ENCODE measurements around the gene FTO.

FTO gene

DNA sequence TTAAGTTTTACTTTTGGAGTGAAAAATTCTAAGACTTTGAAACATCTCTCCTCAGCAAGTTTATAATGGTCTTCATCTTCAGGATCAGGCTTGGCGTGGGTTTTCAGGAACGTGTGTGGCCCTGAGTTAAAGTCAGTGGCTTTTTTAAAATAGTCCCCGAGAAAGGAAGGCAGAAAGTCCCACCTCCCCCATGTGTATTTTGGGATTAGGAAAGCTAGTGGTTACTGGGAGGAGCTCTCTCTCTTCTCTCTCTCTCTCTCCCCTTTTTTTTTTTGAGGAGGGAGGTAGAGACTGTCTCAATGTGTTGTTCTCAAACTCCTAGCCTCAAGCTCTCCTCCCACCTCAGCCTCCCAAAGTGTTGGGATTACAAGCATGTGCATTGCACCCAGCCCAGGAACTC lies 369.4 kb downstream of the FTO start:
- no peak for DNase-seq (ENCODE audit: low read depth, low spot score)

DNA sequence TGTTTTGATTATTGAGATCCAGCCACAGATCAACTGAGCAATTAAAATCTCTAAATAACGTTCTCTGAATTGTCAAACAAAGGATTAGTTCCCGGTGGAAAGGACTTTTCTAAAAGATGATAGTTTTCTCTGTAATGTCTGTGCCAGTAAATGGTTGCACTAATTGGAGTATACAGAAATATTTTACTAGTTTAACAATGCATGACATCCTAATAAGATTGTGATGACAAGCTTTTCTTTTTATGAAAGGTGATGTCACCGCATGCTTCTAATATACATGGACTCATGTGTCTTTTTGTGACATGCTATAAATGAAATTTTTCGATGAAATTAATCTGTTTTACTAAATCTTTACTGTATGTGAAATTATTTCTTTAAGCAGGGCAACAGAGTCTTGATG lies 371.5 kb downstream of the FTO start:
- no peak for DNase-seq (ENCODE audit: low read depth, low spot score)

DNA sequence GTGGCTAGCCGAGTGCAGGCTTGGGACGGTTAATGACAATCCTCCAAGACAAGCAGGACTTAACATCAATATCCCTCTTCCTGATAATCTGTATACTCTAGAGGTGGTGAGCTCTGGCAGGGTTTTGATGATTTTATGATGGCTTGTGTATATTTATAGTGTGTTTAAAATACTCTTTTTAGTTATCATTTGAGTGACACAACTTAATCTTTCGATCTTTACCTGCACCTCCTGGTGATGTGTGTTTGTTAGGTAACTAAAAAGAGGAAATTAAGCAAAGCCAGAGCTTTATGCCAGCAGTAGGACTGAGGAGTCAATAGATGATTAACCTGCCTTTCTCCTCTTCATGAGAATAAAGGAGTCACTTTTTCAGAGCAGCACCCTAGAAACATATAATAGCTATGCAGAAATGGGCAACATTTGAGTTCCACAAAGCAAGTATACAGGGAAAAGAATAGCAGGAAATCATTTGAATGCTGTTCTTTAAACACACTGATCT lies 372.1 kb downstream of the FTO start:
- no peak for DNase-seq (ENCODE audit: low read depth, low spot score)

DNA sequence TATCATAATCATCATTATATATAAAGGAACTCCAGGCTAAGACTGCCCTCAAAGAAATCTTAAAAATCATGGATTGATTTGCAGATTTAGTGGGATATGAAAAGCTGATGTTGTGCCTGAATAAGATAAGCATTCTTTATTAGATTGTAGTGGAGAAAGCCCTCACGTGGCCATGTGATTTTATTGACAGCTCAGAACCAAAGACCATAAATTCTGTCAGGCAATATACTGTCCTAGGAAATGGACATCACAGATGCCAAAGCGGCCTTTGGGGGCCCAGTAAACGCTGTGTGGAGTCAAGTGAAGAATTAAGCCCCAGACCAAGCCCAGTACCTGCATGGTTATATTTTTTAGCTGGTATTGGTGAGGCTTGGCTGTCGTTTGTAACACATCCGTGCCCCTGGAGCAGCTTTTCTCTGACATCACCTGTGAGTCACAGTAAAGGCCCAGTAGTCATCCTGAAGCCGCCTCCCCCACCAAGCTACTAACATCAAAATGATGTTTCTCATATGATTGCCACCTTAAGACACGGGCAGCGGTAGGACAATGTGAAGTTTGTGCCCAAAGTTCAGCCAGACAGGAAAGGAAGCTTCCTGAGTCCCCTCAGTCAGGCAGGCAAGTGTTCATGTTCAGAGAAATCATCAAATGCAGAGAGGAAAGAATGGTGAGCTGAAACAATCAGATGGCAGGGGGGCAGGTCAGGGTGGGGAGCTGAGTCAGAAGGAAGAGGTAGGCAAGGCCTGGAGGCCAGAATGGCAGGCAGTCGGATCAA lies 373.3 kb downstream of the FTO start:
- DNase-seq (ENCODE audit: low read depth, low spot score) = no peak

DNA sequence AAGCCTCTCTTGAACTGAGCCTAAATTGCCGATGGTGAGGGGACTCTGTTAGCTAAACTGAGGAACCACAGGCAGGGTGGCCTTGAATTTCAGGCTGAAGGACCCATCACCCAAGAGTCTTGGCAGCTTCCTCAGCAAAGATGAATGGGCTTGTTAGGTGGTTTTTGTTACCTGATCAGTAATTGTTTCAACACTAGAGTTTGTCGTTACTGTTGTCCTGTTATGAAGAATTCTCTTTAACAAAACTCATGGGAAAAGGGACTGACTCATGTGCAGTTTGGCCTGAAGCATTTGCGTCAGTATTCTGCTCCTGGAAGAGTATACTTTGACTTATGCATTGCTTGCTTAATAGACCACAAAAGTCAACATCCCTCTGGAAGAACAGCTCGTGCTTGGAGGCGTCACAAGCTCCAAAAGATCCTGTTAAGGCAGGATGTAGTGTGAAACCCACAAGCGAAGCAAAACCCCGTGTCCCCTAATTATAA lies 376.6 kb downstream of the FTO start:
- DNase-seq (ENCODE audit: low read depth, low spot score) = peak; percentile 83

DNA sequence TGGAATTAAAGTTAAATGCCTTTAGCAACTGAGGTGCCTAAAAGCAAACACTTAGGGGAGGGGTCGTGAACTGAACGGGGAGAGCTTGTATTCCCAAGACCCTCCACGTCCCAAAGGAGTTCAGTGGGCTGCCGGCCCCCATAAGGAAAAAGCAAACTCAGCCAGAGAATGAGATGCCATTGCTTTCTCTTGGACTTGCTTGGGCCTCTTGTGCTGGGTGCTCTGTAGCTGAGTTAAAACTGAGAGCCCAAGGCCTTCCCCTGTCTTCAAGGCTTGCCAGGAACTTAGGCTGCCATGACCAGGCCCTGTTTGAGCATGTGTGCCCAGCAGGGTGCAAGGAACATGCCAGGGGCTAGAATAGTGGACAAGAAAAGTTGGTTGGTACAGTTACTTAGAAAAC lies 382.8 kb downstream of the FTO start:
- no peak for DNase-seq (ENCODE audit: low read depth, low spot score)

DNA sequence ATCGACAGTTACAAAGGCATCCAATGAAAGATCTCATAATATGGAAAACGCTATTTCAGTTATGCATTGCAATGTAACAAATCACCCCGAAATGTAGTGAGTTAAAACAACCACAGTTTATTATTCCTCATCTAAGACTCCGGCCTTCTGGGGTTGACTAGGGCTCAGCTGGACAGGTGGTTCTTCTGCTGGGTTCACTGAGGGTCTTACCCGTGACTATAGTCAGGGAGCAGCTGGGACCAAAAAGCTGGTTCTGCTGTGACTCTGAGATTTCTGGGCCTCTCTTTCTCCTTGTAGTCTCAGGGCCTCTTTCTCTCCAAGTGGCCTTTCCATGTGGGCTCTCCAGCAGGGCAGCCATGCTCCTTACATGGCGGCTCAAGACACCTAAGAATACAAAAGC lies 386.6 kb downstream of the FTO start:
- no peak for DNase-seq (ENCODE audit: low read depth, low spot score)

DNA sequence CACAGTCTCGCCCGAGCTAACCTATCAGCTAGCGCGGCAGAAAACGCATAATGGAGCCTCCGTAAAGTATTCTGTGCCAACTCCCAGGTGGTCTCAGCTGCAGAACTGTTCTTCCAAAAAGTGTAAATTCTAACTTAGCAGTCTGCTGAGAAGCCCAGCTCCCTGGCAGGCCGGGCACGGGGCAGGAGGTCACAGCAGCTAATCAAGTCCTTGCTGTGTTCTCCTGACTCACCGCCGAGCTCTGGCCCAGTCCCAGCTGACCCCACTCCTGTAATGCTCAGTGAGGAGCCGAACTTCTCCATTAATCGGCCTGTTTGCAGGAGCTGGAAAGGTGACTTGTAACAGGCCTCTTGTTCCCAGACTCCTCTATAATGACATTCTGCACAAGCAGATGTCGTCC lies 389.3 kb downstream of the FTO start:
- DNase-seq (ENCODE audit: low read depth, low spot score) = peak; percentile 51

DNA sequence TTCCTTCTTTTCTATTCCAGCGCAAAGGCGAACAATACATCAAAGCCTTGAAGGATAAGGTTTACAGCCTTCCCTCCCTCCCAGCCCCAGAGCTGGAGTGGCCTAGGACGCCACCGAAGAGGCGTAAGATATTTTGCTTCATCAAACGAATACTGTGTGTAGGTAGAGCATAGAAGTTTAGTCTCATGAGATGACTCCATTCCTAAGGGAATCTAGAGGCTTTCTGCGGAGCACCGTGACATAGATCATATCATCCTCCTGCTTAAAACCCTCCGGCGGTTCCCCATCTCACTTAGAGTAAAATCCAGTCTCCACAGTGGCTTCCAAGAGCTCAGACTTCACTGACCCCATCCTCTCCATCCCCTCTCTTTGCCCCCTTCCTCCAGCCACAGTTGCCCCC lies 390.7 kb downstream of the FTO start:
- DNase-seq (ENCODE audit: low read depth, low spot score) = no peak

DNA sequence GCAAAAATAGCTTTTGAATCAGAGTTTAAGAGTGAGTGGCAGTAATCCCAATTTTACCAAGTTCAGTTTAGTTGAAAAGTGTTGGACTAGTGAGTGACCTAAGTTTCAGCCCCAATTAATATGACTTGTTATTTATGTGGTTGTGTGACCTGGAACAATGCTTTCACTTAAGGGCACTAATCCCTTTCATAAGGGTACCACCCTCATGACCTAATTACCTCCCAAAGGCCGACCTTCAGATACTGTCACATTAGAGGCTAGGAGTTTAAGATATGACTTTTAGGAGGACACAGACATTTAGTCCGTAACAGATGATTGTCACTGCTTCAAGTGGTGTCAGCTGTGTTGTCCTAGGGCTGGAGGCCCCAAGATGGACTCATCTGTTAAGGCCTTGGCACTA lies 392.7 kb downstream of the FTO start:
- DNase-seq (ENCODE audit: low read depth, low spot score) = no peak

DNA sequence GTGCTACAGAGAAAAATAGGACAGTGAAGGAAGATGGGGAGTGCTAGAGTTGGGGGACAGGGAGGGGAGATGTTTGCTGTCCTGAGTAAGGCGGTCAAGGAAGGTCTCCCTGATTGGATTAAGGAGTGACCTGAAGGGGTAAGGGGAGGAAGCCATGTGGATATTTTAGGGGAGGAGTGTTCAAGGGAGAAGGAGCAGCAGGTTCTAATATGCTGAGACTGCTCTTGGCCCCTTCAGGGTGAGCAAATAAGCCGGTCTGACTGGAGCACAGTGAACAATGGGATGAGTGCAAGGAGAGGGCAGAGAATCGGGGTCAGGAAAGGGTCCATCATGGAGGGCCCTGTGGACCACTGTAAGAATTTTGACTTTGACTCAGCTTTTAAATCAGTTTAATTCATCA lies 393.8 kb downstream of the FTO start:
- no peak for DNase-seq (ENCODE audit: low read depth, low spot score)

DNA sequence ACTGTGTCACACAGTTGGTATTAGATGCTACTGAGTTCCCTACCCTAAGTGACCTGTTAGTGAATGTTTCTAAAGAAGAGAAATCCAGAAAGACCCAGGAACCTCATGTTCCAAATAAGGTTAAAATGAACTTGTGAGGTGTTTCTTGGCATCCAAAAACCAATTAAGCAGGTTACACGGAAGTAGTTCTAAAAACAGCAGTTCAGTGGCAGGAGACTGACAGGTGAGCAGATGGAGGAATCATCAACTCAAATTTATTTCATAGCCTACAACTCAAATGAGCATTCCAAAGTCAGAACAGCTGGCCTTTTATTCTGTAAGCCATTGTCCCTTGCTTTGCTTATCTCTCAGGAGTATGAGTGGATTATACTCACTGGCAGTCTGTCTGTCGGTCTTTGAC lies 394.3 kb downstream of the FTO start:
- DNase-seq (ENCODE audit: low read depth, low spot score) = no peak

DNA sequence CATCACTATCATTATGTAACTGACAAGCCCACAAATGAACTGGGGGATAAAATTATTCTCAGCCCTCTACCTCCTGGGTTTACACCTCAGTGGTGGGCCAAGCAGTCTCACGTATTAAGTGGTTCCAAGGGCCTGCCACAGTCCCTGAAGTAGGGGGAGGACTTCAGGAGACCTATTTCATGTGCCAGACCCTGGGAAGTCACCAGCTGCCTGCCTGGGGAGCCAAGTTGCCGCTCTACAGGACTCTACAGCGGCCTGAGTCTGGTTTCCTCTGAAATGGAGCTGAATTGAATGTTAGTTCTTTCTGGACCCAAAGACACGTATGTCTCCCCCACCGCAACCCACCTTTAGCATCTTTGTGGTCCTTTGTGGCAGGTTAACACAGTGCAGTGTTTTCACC lies 395.7 kb downstream of the FTO start:
- no peak for DNase-seq (ENCODE audit: low read depth, low spot score)

DNA sequence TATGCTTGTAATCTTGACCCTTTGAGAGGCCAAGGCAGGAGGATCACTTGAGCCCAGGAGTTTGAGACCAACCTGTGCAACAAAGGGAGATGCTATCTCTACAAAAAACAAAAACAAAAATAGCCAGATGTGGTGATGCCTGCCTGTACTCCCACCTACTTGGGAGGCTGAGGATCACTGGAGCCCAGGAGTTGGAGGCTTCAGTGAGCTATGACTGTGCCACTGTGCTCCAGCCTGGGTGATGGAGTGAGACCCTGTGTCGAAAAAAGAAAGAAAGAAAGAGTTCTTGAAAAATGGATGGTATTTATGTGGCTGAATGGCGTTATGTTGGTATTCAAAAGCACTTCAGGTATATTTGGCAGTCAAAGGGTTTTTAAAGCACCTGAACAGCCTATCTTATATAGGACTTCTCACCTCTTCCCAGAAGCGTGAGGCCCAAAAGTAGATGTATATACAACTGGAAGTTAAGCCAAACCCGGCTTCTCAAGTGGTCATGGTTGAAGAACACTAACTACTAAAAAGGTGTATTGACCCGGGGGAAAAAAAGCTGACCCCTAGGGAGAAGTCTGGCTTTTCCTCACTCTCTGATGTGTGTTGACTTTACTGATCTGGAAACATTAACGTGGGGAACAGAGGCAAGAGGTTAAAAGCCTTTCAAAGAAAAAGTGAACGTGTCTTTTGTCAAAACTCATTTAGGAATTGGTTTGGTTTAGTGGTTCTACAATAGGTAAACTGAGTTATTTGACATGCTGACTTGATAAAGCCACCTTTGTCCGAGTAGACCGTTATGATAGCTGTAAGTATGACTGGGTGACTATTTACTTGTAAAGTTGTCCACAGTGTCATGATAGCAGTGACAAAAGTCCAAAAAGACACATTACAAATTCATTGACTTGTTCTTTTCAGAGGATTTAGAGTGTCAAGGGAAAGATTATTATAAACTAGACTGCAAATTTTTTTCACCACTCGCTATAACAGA lies 399.2 kb downstream of the FTO start:
- DNase-seq (ENCODE audit: low read depth, low spot score) = no peak

DNA sequence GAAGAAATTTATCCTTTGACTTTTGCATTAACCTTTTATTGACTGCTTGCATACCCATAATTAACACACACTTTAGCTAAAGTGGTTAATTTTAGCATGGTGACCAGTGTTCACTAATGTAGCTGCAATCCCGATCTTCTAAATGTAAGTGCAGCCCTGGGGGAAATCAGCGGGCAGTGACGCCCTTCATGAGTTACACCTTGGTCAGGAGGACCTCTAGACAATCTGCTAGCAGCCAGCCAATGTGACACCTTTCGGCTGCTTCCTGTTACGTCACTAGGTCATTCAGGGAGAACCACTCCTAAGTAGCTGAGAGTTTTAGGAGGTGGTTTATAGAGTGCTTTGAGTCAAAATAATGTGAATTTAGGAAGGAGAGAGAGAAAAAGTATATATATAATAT lies 402.1 kb downstream of the FTO start:
- no peak for DNase-seq (ENCODE audit: low read depth, low spot score)

DNA sequence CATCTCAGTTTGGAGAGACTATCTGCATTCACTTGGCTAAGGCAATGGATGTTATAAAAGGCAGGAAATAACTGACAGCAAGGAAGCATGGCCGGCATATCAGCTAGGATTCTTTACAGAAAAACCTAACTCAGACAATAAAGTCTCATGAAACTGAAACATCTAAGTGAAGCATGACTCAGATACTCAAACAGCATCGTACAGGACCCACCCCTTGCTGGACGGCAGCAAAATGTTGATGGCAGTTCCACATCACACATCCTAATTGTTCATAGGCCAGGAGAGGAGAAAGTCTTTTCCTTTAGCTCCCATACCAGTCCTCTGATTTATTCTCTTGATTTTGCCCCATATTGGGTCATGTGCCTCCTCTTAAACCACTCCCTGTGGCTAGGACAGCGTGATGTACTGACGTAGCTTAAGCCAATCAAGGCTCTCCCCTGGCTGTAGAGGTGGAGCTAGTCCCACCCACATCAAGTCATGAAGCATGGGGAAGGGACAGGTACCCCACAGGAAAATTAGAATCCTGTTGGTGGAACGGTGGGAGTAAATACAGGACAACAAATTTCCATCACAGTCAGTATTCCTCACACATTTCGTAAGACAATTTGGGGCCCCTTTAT lies 403.7 kb downstream of the FTO start:
- DNase-seq (ENCODE audit: low read depth, low spot score) = no peak

DNA sequence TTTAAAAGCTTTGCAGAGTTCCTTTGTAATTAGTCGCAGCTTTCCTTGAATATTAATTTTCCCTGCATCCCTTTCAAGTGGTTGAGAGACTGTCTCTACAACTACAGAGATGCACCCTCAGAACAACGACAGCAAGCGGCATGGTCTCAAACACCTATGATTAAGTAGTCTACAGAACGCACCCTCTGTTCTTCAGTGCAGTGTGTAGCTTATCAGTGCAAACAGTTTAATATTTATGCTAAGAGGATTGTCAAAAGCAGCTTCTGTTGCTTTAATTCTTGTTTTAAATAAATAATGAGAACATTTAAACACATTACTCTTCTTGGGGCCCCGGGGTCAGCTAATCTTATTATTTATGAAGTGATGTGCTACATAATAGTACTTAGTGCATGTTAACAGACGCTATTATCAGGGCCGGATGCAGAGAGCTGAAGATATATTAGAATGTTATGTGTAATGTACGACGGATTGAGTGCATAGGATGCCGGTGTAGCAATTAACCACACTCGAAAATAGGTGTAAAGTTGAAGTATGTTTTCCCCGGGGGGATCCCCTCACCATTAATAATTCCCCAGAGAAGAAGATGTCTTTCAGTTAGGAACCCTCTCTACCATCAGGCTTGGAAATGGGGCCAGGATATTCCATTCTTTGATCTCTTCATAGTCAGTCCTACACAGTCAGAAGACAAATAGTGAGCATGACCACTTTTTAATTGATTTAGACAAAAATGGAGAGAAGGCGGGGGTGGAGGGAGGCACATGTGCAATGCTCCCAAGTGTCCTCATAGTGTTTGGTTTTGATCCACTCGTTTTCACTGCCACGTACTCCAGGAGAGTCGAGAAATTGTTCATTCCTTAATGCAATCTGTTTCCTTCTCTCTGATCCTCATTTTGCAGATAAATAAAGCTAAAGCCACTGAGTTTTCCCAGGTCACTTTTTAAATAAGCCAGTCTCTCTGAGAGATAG lies 406.3 kb downstream of the FTO start:
- DNase-seq (ENCODE audit: low read depth, low spot score) = no peak

DNA sequence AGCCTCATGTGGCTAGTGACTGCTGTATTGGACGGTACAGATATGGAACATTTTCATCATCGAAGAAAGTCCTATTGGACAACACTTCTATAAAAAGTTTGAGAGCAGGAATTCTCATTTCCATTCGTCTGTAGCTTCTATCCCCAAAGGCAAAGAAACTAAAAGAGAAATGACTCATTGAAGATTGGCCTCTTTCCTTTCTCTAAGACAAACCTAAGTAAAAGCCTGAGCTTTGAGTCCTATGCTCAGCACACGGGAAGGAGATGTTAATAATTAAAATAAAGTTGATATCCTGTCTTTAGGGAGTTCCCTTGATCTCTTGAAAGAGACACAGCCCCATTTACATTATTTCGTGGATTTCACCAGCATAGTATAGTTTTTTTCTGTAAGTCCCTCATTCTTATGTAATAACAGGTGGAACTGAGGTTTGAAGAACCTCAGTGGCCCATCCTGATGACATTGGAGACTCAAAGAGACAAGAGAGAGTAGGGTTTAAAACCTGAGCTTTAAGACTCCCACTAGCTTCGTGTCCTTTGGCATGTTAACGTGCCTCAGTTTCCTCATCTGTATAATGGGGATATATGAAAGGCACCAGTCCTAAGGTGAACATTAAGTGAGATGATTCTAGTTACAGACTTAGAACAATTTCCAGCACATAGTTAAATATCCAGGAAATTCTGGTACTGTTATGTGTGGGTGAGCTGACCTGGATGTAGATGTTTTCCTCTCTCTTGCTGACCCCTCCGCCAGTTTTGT lies 408.7 kb downstream of the FTO start:
- no peak for DNase-seq (ENCODE audit: low read depth, low spot score)

DNA sequence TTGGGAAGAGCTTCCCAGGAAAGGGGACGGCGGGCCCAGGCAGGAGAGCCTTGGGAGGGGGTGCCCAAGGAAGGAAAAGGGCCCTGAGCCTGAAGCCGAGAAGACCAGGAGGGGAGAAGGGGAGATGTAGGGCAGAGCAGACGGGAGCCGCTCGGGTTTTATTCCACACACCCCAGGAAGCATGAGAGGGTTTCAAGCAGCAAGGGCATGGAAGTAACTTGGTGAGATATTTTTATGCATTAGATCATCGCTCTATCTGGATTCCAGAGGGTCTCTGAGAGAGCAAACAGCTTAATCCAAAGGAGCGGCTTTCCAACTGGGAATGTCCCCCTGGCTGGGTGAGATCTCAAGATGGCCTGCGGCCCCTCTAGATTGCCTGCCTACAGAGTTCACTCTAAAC lies 411.6 kb downstream of the FTO start:
- no peak for DNase-seq (ENCODE audit: low read depth, low spot score)

DNA sequence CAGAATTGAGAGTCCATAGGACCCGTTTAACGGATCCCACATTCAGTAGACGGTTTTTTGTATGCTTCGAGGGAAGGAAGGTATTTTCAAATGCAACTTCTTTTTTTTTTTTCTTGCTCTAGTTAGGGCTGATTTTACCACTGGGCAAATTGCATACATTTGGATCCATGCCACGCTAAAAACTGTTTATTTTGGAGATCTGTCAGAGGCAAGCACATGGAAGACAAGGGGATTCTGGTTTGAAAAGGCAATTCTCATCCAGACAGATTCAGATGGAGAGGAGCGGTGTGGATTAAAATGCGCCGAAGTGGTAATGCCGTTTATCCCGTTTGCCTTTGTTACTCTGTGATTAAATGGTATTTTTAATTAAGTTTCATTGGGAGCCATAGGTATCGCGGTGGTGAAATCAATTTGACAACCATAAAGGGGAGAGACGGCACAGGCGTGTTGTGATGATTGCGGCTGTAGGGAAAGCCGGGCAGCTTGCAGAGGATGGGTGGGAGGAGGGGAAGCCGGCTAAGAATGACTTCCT lies 412.2 kb downstream of the FTO start:
- DNase-seq (ENCODE audit: low read depth, low spot score) = no peak

Measured in smooth muscle cell of the brain vasculature (primary cell).